ENCODE results near the gene TMEM132A. TPM values are rescaled to one million over a fixed set of nuclear protein-coding genes. Genes with fewer than 3 reads are reported as not detected.

Gene TMEM132A
- total RNA-seq, 2 donors from 2014 or later = 7.7 to 8.4 TPM

DNA sequence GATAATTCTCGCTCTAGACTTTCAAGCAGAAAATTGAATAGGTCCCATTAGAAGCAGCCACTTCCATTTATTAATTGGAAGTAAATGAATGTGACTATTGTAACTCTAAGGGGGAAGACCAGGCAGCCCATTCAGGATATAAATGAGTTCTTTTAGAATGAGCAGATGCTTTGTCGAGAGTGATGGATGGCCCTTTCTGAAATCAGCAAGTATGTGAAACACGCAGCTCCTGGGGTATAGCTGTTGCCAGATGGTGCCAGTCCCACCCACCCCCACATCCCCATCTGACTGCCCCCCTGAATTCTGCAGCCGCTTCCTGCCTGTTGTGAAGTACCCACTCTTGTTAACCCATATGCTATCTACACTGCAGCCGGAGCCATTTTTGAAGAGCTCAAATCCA, 24.0 kb downstream of the TMEM132A start:
- Histone ChIP-seq H3K9me3 (no peaks in the 10 kb centered on the region), H3K4me3 (no peak overlapping the region), H3K4me1 (ENCODE audit: control insufficient read depth in 1 of 2, low read depth in 2 of 2) (peaks cover 13 to 16% of the 10 kb centered on the region in 2 donors), H3K27ac (no peak overlapping the region), H3K36me3 (peaks cover 5% of the 10 kb centered on the region), H3K27me3 (replicated peaks; ENCODE audit: insufficient read depth) (no peaks in the 10 kb centered on the region)
- ATAC-seq (ENCODE audit: insufficient number of reproducible peaks, low FRiP score, low read depth) (no peak), DNase-seq (ENCODE audit: low spot score) (no peak)
- TF ChIP-seq, protein P1, sequence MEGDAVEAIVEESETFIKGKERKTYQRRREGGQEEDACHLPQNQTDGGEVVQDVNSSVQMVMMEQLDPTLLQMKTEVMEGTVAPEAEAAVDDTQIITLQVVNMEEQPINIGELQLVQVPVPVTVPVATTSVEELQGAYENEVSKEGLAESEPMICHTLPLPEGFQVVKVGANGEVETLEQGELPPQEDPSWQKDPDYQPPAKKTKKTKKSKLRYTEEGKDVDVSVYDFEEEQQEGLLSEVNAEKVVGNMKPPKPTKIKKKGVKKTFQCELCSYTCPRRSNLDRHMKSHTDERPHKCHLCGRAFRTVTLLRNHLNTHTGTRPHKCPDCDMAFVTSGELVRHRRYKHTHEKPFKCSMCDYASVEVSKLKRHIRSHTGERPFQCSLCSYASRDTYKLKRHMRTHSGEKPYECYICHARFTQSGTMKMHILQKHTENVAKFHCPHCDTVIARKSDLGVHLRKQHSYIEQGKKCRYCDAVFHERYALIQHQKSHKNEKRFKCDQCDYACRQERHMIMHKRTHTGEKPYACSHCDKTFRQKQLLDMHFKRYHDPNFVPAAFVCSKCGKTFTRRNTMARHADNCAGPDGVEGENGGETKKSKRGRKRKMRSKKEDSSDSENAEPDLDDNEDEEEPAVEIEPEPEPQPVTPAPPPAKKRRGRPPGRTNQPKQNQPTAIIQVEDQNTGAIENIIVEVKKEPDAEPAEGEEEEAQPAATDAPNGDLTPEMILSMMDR (IDR thresholded peaks at IDR 0.05) = no peak

DNA sequence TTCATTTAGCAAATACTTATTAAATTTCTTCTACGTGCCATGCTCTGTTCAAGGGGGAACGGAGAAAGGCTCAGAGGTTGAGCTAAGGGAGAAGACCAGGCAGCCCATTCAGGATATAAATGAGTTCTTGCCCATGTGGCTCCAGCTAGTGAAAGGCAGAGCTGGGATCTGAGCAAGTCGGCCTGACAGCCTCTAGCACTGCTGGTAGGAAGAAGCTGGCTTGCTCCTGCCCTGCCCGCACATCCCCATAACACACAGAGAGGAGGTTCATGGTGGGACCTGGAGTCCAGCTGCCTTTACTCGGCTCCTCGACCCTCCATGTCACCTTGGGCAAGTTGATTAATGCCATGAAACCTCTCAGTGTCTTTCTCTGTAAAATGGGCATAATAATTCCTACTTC, 25.8 kb downstream of the TMEM132A start:
- Histone ChIP-seq H3K27ac (no peak overlapping the region), H3K4me1 (ENCODE audit: control insufficient read depth in 1 of 2, low read depth in 2 of 2) (peaks cover 13 to 16% of the 10 kb centered on the region in 2 donors), H3K27me3 (replicated peaks; ENCODE audit: insufficient read depth) (no peaks in the 10 kb centered on the region), H3K36me3 (peaks cover 5% of the 10 kb centered on the region), H3K9me3 (no peaks in the 10 kb centered on the region), H3K4me3 (peak overlapping the region; percentile 73)
- ATAC-seq (ENCODE audit: insufficient number of reproducible peaks, low FRiP score, low read depth) (no peak), DNase-seq (ENCODE audit: low spot score) (no peak)
- TF ChIP-seq, protein P1 (IDR thresholded peaks at IDR 0.05) = no peak

DNA sequence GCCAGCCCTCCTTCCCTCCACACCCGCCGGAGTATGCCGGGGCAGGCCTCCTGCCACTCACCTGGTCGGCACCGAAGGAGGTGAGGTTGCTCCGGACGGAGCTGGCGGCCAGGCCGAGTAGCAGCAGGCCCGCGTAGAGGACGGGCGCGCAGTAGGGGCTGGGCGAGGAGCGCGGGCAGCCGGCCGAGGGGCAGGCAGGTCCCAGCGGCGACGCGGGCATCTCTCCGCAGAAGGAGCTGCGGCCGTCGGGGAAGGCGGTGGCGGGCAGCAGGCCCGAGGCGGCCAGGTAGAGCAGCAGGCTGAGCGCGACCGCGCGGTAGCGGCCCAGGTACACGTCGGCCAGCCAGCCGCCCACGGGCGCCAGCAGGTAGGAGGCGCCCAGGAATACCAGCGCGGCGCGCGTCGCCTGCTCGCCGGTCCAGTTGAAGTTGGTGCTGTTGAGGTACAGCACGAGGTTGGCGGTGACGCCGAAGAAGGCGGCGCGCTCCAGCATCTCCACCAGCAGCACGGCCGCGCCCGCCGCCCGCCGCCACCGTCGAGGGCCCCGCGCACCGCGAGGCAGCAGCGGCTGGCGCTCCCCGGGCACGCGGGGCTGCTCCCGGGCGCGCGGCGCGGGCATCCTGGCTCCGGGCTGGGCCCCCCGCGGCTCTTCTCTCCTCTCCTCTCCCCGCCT, 26.8 kb downstream of the TMEM132A start:
- ATAC-seq (ENCODE audit: insufficient number of reproducible peaks, low FRiP score, low read depth) = no peak
- TF ChIP-seq, protein P1 (IDR thresholded peaks at IDR 0.05) = no peak
- Histone ChIP-seq H3K36me3 (peaks cover 5% of the 10 kb centered on the region), H3K4me1 (ENCODE audit: control insufficient read depth in 1 of 2, low read depth in 2 of 2) (peaks cover 13% of the 10 kb centered on the region in 2 donors), H3K27me3 (replicated peaks; ENCODE audit: insufficient read depth) (no peaks in the 10 kb centered on the region), H3K9me3 (no peaks in the 10 kb centered on the region), H3K4me3 (peak overlapping the region; percentile 73), H3K27ac (peak overlapping the region in 1 of 2 donors; percentile 71)
- DNase-seq (ENCODE audit: low spot score) = no peak

DNA sequence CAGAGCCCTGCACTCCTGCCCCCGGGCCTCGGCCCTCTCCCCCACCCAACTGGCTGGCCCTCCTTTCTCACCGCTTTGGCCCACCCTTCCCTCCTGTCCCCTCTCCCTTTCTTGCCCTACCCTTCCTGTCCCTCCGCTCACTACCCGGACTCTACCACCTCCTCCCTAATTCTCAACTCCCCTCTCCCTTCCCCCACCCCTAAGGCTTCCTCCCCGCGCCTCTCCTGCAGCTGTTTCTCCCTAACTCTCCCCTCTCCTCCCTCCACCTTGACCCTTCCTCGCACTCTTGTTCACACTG, 27.3 kb downstream of the TMEM132A start:
- no peaks in the 10 kb centered on the region for H3K27me3 ChIP-seq (replicated peaks; ENCODE audit: insufficient read depth)
- DNase-seq (ENCODE audit: low spot score) (no peak), ATAC-seq (ENCODE audit: insufficient number of reproducible peaks, low FRiP score, low read depth) (no peak)
- H3K4me1 ChIP-seq (ENCODE audit: control insufficient read depth in 1 of 2, low read depth in 2 of 2) = peaks cover 13% of the 10 kb centered on the region in 2 donors
- peak overlapping the region; percentile 73 for H3K4me3 ChIP-seq
- TF ChIP-seq, protein P1 (IDR thresholded peaks at IDR 0.05) = no peak
- peak overlapping the region; percentile 70 to 71 for H3K27ac ChIP-seq
- H3K9me3 ChIP-seq = no peaks in the 10 kb centered on the region
- H3K36me3 ChIP-seq = peaks cover 1% of the 10 kb centered on the region

DNA sequence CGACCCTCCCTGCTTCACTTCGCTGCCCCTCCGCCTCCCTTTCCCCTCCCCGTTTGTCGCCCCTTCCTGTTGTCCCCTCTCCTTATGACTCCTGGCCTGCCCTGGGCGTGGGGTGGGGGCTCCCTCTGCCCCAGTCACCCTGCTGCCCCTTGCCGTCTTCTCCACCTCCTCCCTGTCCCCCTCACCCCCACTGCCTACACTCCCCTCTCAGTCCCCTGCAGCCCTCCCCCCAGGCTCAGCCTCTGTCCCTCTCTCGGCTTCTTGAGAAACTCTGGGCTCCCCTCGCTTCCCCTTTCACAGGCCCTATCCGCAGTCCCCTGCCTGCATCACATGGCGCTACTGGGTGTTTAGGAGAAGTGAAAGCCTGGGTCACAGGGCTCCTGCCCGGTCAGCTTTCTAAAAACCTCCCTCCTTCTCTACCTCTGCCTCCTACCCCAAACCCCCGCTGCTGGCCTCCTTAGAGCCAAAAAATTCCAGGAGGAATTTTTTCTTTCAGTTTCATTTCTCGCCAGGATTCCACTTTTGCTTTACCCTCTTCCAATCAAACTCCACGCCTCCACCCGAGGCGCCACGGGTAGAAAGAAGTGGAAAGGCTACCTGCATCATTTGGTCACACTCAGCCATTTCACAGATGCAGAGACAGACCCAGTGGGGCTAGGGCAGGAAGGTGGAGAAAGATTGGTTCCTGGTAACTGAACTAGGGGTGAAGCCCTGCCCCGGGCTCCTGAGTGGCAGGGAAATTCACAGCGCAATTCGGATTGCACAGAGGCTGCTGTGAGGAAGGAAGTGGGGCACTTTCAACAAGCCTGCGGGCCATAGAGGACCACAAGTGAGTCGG, 27.9 kb downstream of the TMEM132A start, which contains the start of gene SLC15A3:
Gene SLC15A3, minus strand, starts transcription at position 273 of the 838 bp plus-strand sequence. CDS start 625 bp downstream, outside the sequence.
- Histone ChIP-seq H3K27ac (peak within 1 kb of the TSS; percentile 70 to 71), H3K4me1 (ENCODE audit: control insufficient read depth in 1 of 2, low read depth in 2 of 2) (peaks cover 13% of the 10 kb centered on the region in 2 donors), H3K9me3 (no peaks in the 10 kb centered on the region), H3K27me3 (replicated peaks; ENCODE audit: insufficient read depth) (no peaks in the 10 kb centered on the region), H3K36me3 (no peaks in the 10 kb centered on the region), H3K4me3 (peak within 1 kb of the TSS; percentile 73)
- peak; percentile 33 for DNase-seq (ENCODE audit: low spot score)
- peak; percentile 53 for ATAC-seq (ENCODE audit: insufficient number of reproducible peaks, low FRiP score, low read depth)
- TF ChIP-seq, protein P1 (IDR thresholded peaks at IDR 0.05) = no peak

All from thoracic aorta (tissue), 2 donors.